Progenitor cell of endocrine pancreas (in vitro differentiated cells): ENCODE results near the gene SUGCT. TPM values are rescaled to one million over a fixed set of nuclear protein-coding genes. Genes with fewer than 3 reads are reported as not detected.

Source experiments
- DNase-seq: peaks from one replicate; pipeline ENCODE4 v3.0.0; 2021; ENCODE audit warnings: low spot score; ENCODE audit not compliant: unreplicated experiment
- H3K27ac Mint-ChIP-seq: 2 replicates; pipeline ENCODE4 v1.8.0; 2021; ENCODE audit warnings: mild to moderate bottlenecking, moderate library complexity, mixed read lengths
- H3K27me3 Mint-ChIP-seq: 2 replicates; pipeline ENCODE4 v1.8.0; 2021; ENCODE audit warnings: mixed read lengths
- H3K36me3 Mint-ChIP-seq: 2 replicates; pipeline ENCODE4 v1.8.0; 2022; ENCODE audit warnings: mixed read lengths; ENCODE audit not compliant: insufficient read depth
- H3K4me1 Mint-ChIP-seq: 2 replicates; pipeline ENCODE4 v1.8.0; 2021; ENCODE audit warnings: low read depth, mixed read lengths
- H3K4me3 Mint-ChIP-seq: 2 replicates; pipeline ENCODE4 v1.8.0; 2021; ENCODE audit warnings: low read depth, mild to moderate bottlenecking, moderate library complexity, mixed read lengths
- H3K9me3 Mint-ChIP-seq: 2 replicates; pipeline ENCODE4 v1.8.0; 2021; ENCODE audit warnings: low read depth, mixed read lengths
- CTCF ChIP-seq: fragments of 200-600 bp; sonication (generic); IDR thresholded peaks from one replicate; pipeline ENCODE4 v1.5.0; 2021; ENCODE audit warnings: antibody characterized with exemption, mild to moderate bottlenecking; ENCODE audit not compliant: unreplicated experiment
- total RNA-seq: library from RNA; stranded (reverse); gene quantifications from 2 replicates; pipeline ENCODE4 v1.2.1, GENCODE V29; 2021

SUGCT gene
- total RNA-seq, 1 donor from 2014 or later: 6.2 TPM

GRCh38 chr7:40500219-40500618 lies 365.4 kb downstream of the SUGCT start:
- H3K4me1 Mint-ChIP-seq: peaks cover 6% of the 10 kb centered on the region
- no peak overlapping the region for H3K4me3 Mint-ChIP-seq
- no peak overlapping the region for H3K27ac Mint-ChIP-seq
- no peaks in the 10 kb centered on the region for H3K9me3 Mint-ChIP-seq
- DNase-seq: no peak
- TF ChIP-seq CTCF: no peak
- H3K27me3 Mint-ChIP-seq: no peaks in the 10 kb centered on the region
- no peaks in the 10 kb centered on the region for H3K36me3 Mint-ChIP-seq

- DNase-seq: no peak
- peaks cover 2% of the 10 kb centered on the region for H3K36me3 Mint-ChIP-seq
Measured at GRCh38 chr7:40502359-40502758, 367.6 kb downstream of the SUGCT start.

DNA sequence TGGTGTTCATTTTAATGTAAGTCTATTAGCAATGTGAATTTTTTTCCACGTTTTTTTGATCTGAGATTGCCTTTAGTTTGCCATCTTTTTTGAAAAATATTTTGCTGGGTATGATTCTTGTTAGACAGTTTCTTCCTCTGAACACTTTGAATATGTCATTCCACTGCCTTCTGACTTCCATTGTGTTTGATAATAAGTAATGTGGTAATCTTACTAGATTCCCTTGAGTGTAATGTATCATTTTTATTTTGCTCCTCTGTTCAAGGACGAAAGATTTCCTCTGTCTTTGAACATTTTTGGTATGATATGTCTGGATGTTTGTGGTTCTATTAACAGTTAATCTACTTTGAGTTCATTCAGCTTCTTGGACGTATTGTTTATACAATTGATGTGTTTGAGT lies 371.4 kb downstream of the SUGCT start:
- peaks cover 15% of the 10 kb centered on the region for H3K9me3 Mint-ChIP-seq
- TF ChIP-seq CTCF: no peak
- H3K27ac Mint-ChIP-seq: no peak overlapping the region
- DNase-seq: no peak
- H3K4me3 Mint-ChIP-seq: no peak overlapping the region
- H3K27me3 Mint-ChIP-seq: no peaks in the 10 kb centered on the region
- H3K4me1 Mint-ChIP-seq: no peaks in the 10 kb centered on the region
- H3K36me3 Mint-ChIP-seq: peaks cover 2% of the 10 kb centered on the region

More at GRCh38 chr7:40502359-40502758, 367.6 kb downstream of the SUGCT start:
- peaks cover 3% of the 10 kb centered on the region for H3K4me1 Mint-ChIP-seq
- no peak for TF ChIP-seq CTCF
- peaks cover 15% of the 10 kb centered on the region for H3K9me3 Mint-ChIP-seq
- no peaks in the 10 kb centered on the region for H3K27me3 Mint-ChIP-seq
- H3K4me3 Mint-ChIP-seq: no peak overlapping the region
- H3K27ac Mint-ChIP-seq: no peak overlapping the region

- peak; percentile 14 for TF ChIP-seq CTCF
- no peak overlapping the region for H3K27ac Mint-ChIP-seq
- H3K36me3 Mint-ChIP-seq: peaks cover 2% of the 10 kb centered on the region
- H3K9me3 Mint-ChIP-seq: peaks cover 15% of the 10 kb centered on the region
- DNase-seq: no peak
- no peaks in the 10 kb centered on the region for H3K27me3 Mint-ChIP-seq
- no peak overlapping the region for H3K4me3 Mint-ChIP-seq
- no peaks in the 10 kb centered on the region for H3K4me1 Mint-ChIP-seq
Measured at GRCh38 chr7:40507166-40507565, 372.4 kb downstream of the SUGCT start.

DNA sequence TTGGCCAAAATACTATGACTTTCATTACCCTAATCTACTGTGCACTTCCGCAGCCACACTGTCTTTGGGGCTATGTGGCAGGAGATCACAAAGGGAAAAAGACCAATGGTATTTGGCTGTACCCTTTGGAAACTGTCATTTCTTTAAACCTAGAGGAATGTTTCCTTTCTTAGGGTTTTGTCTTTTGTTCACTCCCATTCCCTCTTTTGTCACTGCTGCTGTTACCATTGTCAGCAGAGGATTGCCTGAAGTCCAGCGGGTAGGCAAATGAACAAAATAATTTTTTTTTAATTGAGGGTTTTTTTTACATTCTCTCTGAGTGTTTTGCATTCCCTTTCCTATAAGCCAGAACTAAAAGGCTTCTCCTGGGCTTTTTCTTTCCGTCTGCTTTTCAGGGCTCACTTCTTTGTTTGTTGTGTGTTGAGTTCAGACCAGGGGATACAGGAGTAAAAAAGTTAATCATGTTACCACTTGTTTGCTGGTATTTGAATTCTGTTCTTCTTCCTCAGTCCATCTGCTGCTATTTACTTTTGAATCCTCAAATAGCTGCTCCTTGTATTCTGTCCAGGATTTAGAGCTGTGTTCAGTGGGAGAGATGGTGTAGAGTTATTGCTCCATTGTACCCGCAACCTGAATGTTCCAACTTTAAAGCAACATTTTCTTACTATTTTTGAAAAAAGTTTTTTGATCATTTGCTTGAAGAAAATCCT lies 374.6 kb downstream of the SUGCT start:
- DNase-seq: no peak
- Mint-ChIP-seq H3K27me3 (no peaks in the 10 kb centered on the region), H3K4me3 (no peak overlapping the region), H3K36me3 (peaks cover 2% of the 10 kb centered on the region), H3K4me1 (no peaks in the 10 kb centered on the region), H3K9me3 (peaks cover 15% of the 10 kb centered on the region), H3K27ac (no peak overlapping the region)
- TF ChIP-seq CTCF: no peak
